Measurements from ENCODE around the gene OLFM2. TPM values are rescaled to one million over a fixed set of nuclear protein-coding genes. Genes with fewer than 3 reads are reported as not detected.
"Not testable (repeated sequence)": the region's sequence is repeated elsewhere in the genome, so short reads cannot be mapped to it uniquely, and the experiment has no call there.

OLFM2 gene
- total RNA-seq = 31.8 and 50.7 TPM in 2 replicates
- polyA plus RNA-seq (2012) = 1.3 TPM

GRCh38 chr19:9936326-9937000 lies at the start of gene OLFM2:
TSS of gene OLFM2 (minus strand) at chr19:9936515. CDS start at chr19:9936366, 149 bp downstream.
- no peak for DNase-seq (ENCODE audit: low read depth)

GRCh38 chr19:9981406-9982260 lies 45.3 kb upstream of the OLFM2 start:
- DNase-seq (ENCODE audit: low read depth) = no peak

GRCh38 chr19:9972103-9972502 lies 35.8 kb upstream of the OLFM2 start:
- DNase-seq (ENCODE audit: low read depth) = no peak

- DNase-seq (ENCODE audit: low read depth) = no peak
Measured at GRCh38 chr19:9971166-9971897, 35.0 kb upstream of the OLFM2 start.

- DNase-seq (ENCODE audit: low read depth) = no peak
Measured at GRCh38 chr19:9970481-9970880, 34.2 kb upstream of the OLFM2 start.

GRCh38 chr19:9969688-9969975 lies 33.3 kb upstream of the OLFM2 start:
- DNase-seq (ENCODE audit: low read depth) = no peak

GRCh38 chr19:9968820-9969687 lies 32.7 kb upstream of the OLFM2 start:
- no peak for DNase-seq (ENCODE audit: low read depth)

GRCh38 chr19:9967326-9967725 lies 31.0 kb upstream of the OLFM2 start:
- no peak for DNase-seq (ENCODE audit: low read depth)

- DNase-seq (ENCODE audit: low read depth) = no peak
Measured at GRCh38 chr19:9966448-9966847, 30.1 kb upstream of the OLFM2 start.

- no peak for DNase-seq (ENCODE audit: low read depth)
Measured at GRCh38 chr19:9966024-9966423, 29.7 kb upstream of the OLFM2 start.

- DNase-seq (ENCODE audit: low read depth) = no peak
Measured at GRCh38 chr19:9962623-9963290, 26.4 kb upstream of the OLFM2 start.

- DNase-seq (ENCODE audit: low read depth) = no peak
Measured at GRCh38 chr19:9961103-9961502, 24.8 kb upstream of the OLFM2 start.

- peak; percentile 43 for DNase-seq (ENCODE audit: low read depth)
Measured at GRCh38 chr19:9958379-9958821, 22.1 kb upstream of the OLFM2 start.

GRCh38 chr19:9956956-9957355 lies 20.6 kb upstream of the OLFM2 start:
- DNase-seq (ENCODE audit: low read depth) = no peak

GRCh38 chr19:9953802-9954542 lies 17.7 kb upstream of the OLFM2 start:
- DNase-seq (ENCODE audit: low read depth) = no peak

GRCh38 chr19:9952276-9952675 lies 16.0 kb upstream of the OLFM2 start:
- DNase-seq (ENCODE audit: low read depth) = no peak

- peak; percentile 41 for DNase-seq (ENCODE audit: low read depth)
Measured at GRCh38 chr19:9947441-9947840, 11.1 kb upstream of the OLFM2 start.

GRCh38 chr19:9946528-9947125 lies 10.3 kb upstream of the OLFM2 start:
- not testable (repeated sequence) for DNase-seq (ENCODE audit: low read depth)

GRCh38 chr19:9945319-9945966 lies 9.1 kb upstream of the OLFM2 start:
- peak; percentile 94 for DNase-seq (ENCODE audit: low read depth)
